Neural crest cell (in vitro differentiated cells): ENCODE results near the gene B4GALT3. TPM values are rescaled to one million over a fixed set of nuclear protein-coding genes. Genes with fewer than 3 reads are reported as not detected.

ENCODE experiments used
- DNase-seq: peaks from one replicate; pipeline ENCODE4 v3.0.0; 2021; ENCODE audit warnings: low read depth, mixed read lengths, low spot score
- H3K27ac Mint-ChIP-seq: one replicate; pipeline ENCODE4 v1.8.0; 2021; ENCODE audit warnings: mild to moderate bottlenecking, mixed read lengths; ENCODE audit not compliant: unreplicated experiment
- H3K27me3 Mint-ChIP-seq: 2 replicates; pipeline ENCODE4 v1.8.0; 2021; ENCODE audit warnings: low read depth, mild to moderate bottlenecking, mixed read lengths
- H3K36me3 Mint-ChIP-seq: 2 replicates; pipeline ENCODE4 v1.8.0; 2021; ENCODE audit warnings: low read depth, mild to moderate bottlenecking, mixed read lengths
- H3K4me1 Mint-ChIP-seq: 2 replicates; pipeline ENCODE4 v1.8.0; 2021; ENCODE audit warnings: mixed read lengths
- H3K4me3 Mint-ChIP-seq: one replicate; pipeline ENCODE4 v1.8.0; 2021; ENCODE audit warnings: mild to moderate bottlenecking, mixed read lengths
- H3K9me3 Mint-ChIP-seq: 2 replicates; pipeline ENCODE4 v1.8.0; 2021; ENCODE audit warnings: mixed read lengths
- total RNA-seq: library from RNA; stranded (reverse); gene quantifications from 2 replicates; pipeline ENCODE4 v1.2.1, GENCODE V29; 2021
- TF ChIP-seq, protein P1 (sequence below): fragments of 200-600 bp; sonication (generic); conservative IDR thresholded peaks from 2 replicates; pipeline ENCODE4 v1.5.0; 2021; ENCODE audit warnings: antibody characterized with exemption, mild to moderate bottlenecking

Gene B4GALT3
- total RNA-seq, 1 donor from 2014 or later, result 50.6 TPM

- Mint-ChIP-seq H3K4me3 (peak overlapping the region; percentile 96), H3K27ac (peak overlapping the region; percentile 96), H3K4me1 (peaks cover 71% of the 10 kb centered on the region), H3K9me3 (no peaks in the 10 kb centered on the region), H3K36me3 (peaks cover 12% of the 10 kb centered on the region), H3K27me3 (no peaks in the 10 kb centered on the region)
- TF ChIP-seq, protein P1, sequence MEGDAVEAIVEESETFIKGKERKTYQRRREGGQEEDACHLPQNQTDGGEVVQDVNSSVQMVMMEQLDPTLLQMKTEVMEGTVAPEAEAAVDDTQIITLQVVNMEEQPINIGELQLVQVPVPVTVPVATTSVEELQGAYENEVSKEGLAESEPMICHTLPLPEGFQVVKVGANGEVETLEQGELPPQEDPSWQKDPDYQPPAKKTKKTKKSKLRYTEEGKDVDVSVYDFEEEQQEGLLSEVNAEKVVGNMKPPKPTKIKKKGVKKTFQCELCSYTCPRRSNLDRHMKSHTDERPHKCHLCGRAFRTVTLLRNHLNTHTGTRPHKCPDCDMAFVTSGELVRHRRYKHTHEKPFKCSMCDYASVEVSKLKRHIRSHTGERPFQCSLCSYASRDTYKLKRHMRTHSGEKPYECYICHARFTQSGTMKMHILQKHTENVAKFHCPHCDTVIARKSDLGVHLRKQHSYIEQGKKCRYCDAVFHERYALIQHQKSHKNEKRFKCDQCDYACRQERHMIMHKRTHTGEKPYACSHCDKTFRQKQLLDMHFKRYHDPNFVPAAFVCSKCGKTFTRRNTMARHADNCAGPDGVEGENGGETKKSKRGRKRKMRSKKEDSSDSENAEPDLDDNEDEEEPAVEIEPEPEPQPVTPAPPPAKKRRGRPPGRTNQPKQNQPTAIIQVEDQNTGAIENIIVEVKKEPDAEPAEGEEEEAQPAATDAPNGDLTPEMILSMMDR, result no peak
- no peak for DNase-seq
Observed at GRCh38 chr1:161200421-161200991, 23.2 kb upstream of the B4GALT3 start.

DNA sequence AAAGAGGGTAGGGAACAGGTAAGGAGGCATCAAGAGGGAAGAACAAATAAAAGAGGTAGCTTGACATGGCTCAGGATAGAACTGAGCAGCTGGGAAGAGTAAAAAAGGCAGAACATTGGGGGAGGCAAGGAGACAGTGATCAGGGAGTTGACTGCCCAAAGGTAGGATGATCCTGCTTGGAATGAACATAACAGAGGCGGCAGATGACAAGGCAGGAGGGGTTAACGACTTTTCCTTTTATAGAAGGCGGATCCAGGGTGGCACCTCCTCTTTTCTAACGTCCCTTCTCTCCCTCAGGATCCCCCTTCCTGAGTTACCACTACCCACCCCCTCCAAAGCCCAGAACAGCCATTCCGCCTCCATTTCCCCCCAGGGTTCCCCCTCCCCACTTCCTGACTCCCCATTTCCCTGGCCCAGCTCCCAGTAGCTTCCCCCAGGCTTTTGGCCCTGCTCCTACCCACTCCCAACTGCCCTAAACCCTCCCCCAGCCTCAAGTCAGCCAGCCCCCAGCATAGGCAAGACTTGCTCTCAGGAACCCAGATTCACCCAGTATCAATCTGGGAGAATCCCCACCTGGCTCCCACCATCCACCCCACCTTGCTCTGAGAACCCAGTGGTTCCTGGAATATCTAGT, 22.3 kb upstream of the B4GALT3 start:
- no peaks in the 10 kb centered on the region for H3K9me3 Mint-ChIP-seq
- H3K4me3 Mint-ChIP-seq, result peak overlapping the region; percentile 96
- TF ChIP-seq, protein P1, result no peak
- H3K27ac Mint-ChIP-seq, result peak overlapping the region; percentile 96
- no peaks in the 10 kb centered on the region for H3K27me3 Mint-ChIP-seq
- peaks cover 67% of the 10 kb centered on the region for H3K4me1 Mint-ChIP-seq
- H3K36me3 Mint-ChIP-seq, result peaks cover 10% of the 10 kb centered on the region
- DNase-seq, result no peak

GRCh38 chr1:161198897-161199431, 21.7 kb upstream of the B4GALT3 start, which contains the start of gene ADAMTS4:
ADAMTS4 (minus strand) TSS chr1:161199054; CDS start chr1:161198627, 427 bp downstream.
- no peak for DNase-seq
- Mint-ChIP-seq H3K27me3 (no peaks in the 10 kb centered on the region), H3K36me3 (peaks cover 4% of the 10 kb centered on the region), H3K4me1 (peaks cover 60% of the 10 kb centered on the region), H3K4me3 (peak within 1 kb of the TSS; percentile 96), H3K27ac (peak within 1 kb of the TSS; percentile 96), H3K9me3 (no peaks in the 10 kb centered on the region)
- TF ChIP-seq, protein P1, result no peak

GRCh38 chr1:161198194-161198896, 21.0 kb upstream of the B4GALT3 start:
- peak overlapping the region; percentile 79 for H3K4me3 Mint-ChIP-seq
- H3K36me3 Mint-ChIP-seq, result peaks cover 4% of the 10 kb centered on the region
- H3K27ac Mint-ChIP-seq, result no peak overlapping the region
- peaks cover 57% of the 10 kb centered on the region for H3K4me1 Mint-ChIP-seq
- peak; percentile 29 for DNase-seq
- no peaks in the 10 kb centered on the region for H3K9me3 Mint-ChIP-seq
- no peaks in the 10 kb centered on the region for H3K27me3 Mint-ChIP-seq
- TF ChIP-seq, protein P1, result no peak

- H3K4me1 Mint-ChIP-seq, result peaks cover 57% of the 10 kb centered on the region
- TF ChIP-seq, protein P1, result no peak
- H3K27ac Mint-ChIP-seq, result peak overlapping the region; percentile 91
- H3K36me3 Mint-ChIP-seq, result peaks cover 2% of the 10 kb centered on the region
- no peaks in the 10 kb centered on the region for H3K27me3 Mint-ChIP-seq
- H3K4me3 Mint-ChIP-seq, result peak overlapping the region; percentile 79
- DNase-seq, result no peak
- no peaks in the 10 kb centered on the region for H3K9me3 Mint-ChIP-seq
Observed at GRCh38 chr1:161197560-161198193, 20.4 kb upstream of the B4GALT3 start.
